ENCODE measurements around the gene STK10.

- TF ChIP-seq CTCF (IDR thresholded peaks at IDR 0.05; ENCODE audit: insufficient read depth, low read depth, low read length) (no peak), EZH2 (IDR thresholded peaks at IDR 0.05; ENCODE audit: insufficient read depth, low read length) (no peak)
Observed at GRCh38 chr5:172064358-172064757, 123.7 kb downstream of the STK10 start.
